OCI-LY7 (cell line): ENCODE data around the gene CYP46A1. TPM values are rescaled to one million over a fixed set of nuclear protein-coding genes. Genes with fewer than 3 reads are reported as not detected.

Experiments used
- BruUV-seq: library from RNA; stranded (reverse); fragments of 400-500 nt; replicated peaks from 2 replicates; lab custom pipeline; 2021; lab: Mats Ljungman, UMichigan
- CTCF ChIA-PET: fragments of 300-600 bp; sonication (Branson Sonifier 250); formaldehyde crosslinking; loops from one replicate; lab custom pipeline; 2022; ENCODE audit warnings: antibody characterized with exemption; ENCODE audit not compliant: unreplicated experiment; lab: Charles Lee
- POLR2A ChIA-PET: fragments of 300-600 bp; sonication (Branson Sonifier 250); formaldehyde crosslinking; loops from one replicate; lab custom pipeline; 2022; ENCODE audit warnings: antibody characterized with exemption; lab: Charles Lee
- DNase-seq: peaks from one replicate; pipeline ENCODE4 v3.0.0-alpha.2; 2015; ENCODE audit warnings: low spot score
- H2AFZ ChIP-seq: fragments of 200-600 bp; sonication (generic), shearing (Covaris generic); 2 replicates; pipeline ENCODE4 v1.6.1; 2014; ENCODE audit warnings: mild to moderate bottlenecking, antibody characterized with exemption, low read length, moderate library complexity
- H3K27ac ChIP-seq: fragments of 200-600 bp; sonication (generic); 2 replicates; pipeline ENCODE4 v1.5.1; 2014; ENCODE audit warnings: mixed run types, low read depth, mild to moderate bottlenecking, moderate library complexity, low read length, inconsistent platforms; ENCODE audit not compliant: poor library complexity, severe bottlenecking
- H3K36me3 ChIP-seq: fragments of 200-600 bp; sonication (generic); 2 replicates; pipeline ENCODE4 v1.6.1; 2014; ENCODE audit warnings: mild to moderate bottlenecking, antibody characterized with exemption, low read length, moderate library complexity, mixed read lengths; ENCODE audit not compliant: insufficient read depth
- H3K4me1 ChIP-seq: fragments of 200-600 bp; sonication (generic); 2 replicates; pipeline ENCODE4 v1.5.1; 2014; ENCODE audit warnings: mild to moderate bottlenecking, low read length; ENCODE audit not compliant: insufficient read depth, poor library complexity, severe bottlenecking
- H3K4me2 ChIP-seq: fragments of 200-600 bp; sonication (generic); 2 replicates; pipeline ENCODE4 v1.6.1; 2014; ENCODE audit warnings: mild to moderate bottlenecking, low read length
- H3K4me3 ChIP-seq: fragments of 200-600 bp; sonication (generic); 2 replicates; pipeline ENCODE4 v1.5.1; 2014; ENCODE audit warnings: mild to moderate bottlenecking, low read depth, low read length; ENCODE audit not compliant: poor library complexity, severe bottlenecking
- H3K79me2 ChIP-seq: fragments of 200-600 bp; sonication (generic); 2 replicates; pipeline ENCODE4 v1.6.1; 2016; ENCODE audit warnings: low read depth, mild to moderate bottlenecking, low read length, moderate library complexity, mixed read lengths; ENCODE audit not compliant: insufficient read depth
- H3K9me2 ChIP-seq: fragments of 200-600 bp; sonication (generic); 2 replicates; pipeline ENCODE4 v1.6.1; 2016; ENCODE audit warnings: mild to moderate bottlenecking, low read length, mixed read lengths; ENCODE audit not compliant: insufficient read depth
- H3K9me3 ChIP-seq: fragments of 200-600 bp; sonication (generic); 2 replicates; pipeline ENCODE4 v1.6.1; 2014; ENCODE audit warnings: mild to moderate bottlenecking, mixed run types, low read length, mixed read lengths
- H4K20me1 ChIP-seq: fragments of 200-600 bp; sonication (generic); 2 replicates; pipeline ENCODE4 v1.6.1; 2014; ENCODE audit warnings: mild to moderate bottlenecking, antibody characterized with exemption, low read length, moderate library complexity, mixed read lengths; ENCODE audit not compliant: insufficient read depth
- EZH2phosphoT487 ChIP-seq: fragments of 200-600 bp; sonication (generic); IDR thresholded peaks from 2 replicates; pipeline ENCODE4 v1.6.1; 2018; ENCODE audit warnings: low read depth, borderline replicate concordance, mild to moderate bottlenecking, mixed run types, antibody characterized with exemption, low read length, moderate library complexity, mixed read lengths
- intact Hi-C: fragments of 100-400 bp; cut with micrococcal nuclease; formaldehyde crosslinking; loops from one replicate; pipeline ENCODE4 v1.10.0; 2022; ENCODE audit not compliant: unreplicated experiment
- total RNA-seq, 2 experiments: library from RNA; depleted of rRNA in 1 of 2; stranded (reverse); fragments of >200 nt in 1 of 2; shearing (Covaris generic) in 1 of 2; gene quantifications; 2 replicates each; pipeline ENCODE4 v1.2.3, GENCODE V29; 2014 to 2022
- TF ChIP-seq, protein P1 (sequence below): fragments of 200-600 bp; sonication (generic); conservative IDR thresholded peaks from 2 replicates; pipeline ENCODE4 v1.5.1; 2014; ENCODE audit warnings: mild to moderate bottlenecking, antibody characterized with exemption, low read length, moderate library complexity, mixed read lengths

Gene CYP46A1
- total RNA-seq, 2 experiments from 2014 or later, result 4.1 to 10.8 TPM

DNA sequence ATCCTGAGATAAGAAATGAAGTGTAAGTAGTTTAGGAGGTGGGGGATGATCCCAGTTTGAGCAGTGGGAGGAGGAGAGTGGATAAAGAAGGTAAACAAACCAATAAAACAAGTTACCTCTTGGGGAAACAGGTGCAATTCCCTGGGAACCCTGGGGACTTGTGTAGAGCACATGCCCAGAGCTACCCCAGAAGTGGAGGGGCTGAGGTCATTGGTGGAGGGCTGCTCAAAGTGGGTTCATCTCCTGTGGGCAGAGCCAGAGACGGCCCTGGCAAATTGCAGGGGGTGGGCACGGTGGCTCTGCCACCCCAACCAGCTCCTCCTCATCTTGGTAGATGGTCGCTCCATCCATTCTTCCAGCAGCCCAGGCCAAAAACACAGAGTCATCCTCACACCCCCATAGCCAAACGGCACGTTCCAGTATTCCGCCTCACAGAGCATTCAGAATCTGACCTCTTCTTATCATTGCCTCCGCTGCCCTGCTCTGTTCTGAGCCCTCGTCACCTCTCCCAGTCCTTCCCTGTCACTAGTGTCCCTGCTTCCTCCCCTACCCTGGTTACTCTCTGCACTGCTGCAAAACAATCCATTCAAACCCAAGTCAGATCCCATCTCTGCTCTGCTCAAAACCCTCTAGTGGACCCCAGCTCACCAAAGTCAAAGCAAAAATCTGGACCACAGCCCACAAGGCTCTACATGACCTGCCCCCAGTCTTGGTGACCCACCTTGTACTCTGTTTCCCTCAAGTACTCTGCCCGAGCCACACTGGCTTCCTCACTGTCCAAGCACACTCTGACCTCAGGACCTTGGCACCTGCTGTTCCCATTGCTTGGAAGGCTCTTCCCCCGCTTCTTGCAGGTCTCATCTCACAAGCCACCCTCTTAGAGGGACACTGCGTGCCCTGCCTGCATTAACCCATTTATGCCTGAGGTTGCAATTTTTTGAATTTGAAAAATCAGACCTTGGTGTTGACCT, 5.5 kb downstream of the CYP46A1 start:
- no peak for TF ChIP-seq EZH2phosphoT487
- TF ChIP-seq, protein P1, sequence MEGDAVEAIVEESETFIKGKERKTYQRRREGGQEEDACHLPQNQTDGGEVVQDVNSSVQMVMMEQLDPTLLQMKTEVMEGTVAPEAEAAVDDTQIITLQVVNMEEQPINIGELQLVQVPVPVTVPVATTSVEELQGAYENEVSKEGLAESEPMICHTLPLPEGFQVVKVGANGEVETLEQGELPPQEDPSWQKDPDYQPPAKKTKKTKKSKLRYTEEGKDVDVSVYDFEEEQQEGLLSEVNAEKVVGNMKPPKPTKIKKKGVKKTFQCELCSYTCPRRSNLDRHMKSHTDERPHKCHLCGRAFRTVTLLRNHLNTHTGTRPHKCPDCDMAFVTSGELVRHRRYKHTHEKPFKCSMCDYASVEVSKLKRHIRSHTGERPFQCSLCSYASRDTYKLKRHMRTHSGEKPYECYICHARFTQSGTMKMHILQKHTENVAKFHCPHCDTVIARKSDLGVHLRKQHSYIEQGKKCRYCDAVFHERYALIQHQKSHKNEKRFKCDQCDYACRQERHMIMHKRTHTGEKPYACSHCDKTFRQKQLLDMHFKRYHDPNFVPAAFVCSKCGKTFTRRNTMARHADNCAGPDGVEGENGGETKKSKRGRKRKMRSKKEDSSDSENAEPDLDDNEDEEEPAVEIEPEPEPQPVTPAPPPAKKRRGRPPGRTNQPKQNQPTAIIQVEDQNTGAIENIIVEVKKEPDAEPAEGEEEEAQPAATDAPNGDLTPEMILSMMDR, result no peak
- Histone ChIP-seq H3K4me3 (no peak overlapping the region), H3K4me2 (no peak overlapping the region), H3K9me2 (no peaks in the 10 kb centered on the region), H3K9me3 (no peaks in the 10 kb centered on the region), H3K27ac (no peak overlapping the region), H3K4me1 (peaks cover 38% of the 10 kb centered on the region), H4K20me1 (no peaks in the 10 kb centered on the region), H3K36me3 (no peaks in the 10 kb centered on the region), H2AFZ (no peak overlapping the region), H3K79me2 (no peaks in the 10 kb centered on the region)
- CTCF ChIA-PET, result interaction anchor here (0.5 kb wide), 1 partner anchor 26 kb away, joined by 3 read pairs; no protein-coding TSS in a partner anchor
- DNase-seq, result no peak
- intact Hi-C loops, result loop anchor here (5.0 kb wide), 2 partner anchors 103 to 262 kb away; partner anchors contain the start of gene EML1
- POLR2A ChIA-PET, result interaction anchor here (0.6 kb wide), 1 partner anchor 76 kb away, joined by 3 read pairs; no protein-coding TSS in a partner anchor
- BruUV-seq, result no TSS peak

GRCh38 chr14:99690636-99691035, 6.5 kb downstream of the CYP46A1 start:
- no peak for DNase-seq
- intact Hi-C loops, result no loop called here
- no peaks in the 10 kb centered on the region for H4K20me1 ChIP-seq
- no peak overlapping the region for H3K4me2 ChIP-seq
- no TSS peak for BruUV-seq
- POLR2A ChIA-PET, result no interaction called here
- H2AFZ ChIP-seq, result no peak overlapping the region
- H3K79me2 ChIP-seq, result no peaks in the 10 kb centered on the region
- no peak overlapping the region for H3K4me3 ChIP-seq
- CTCF ChIA-PET, result no interaction called here
- TF ChIP-seq, protein P1, result no peak
- TF ChIP-seq EZH2phosphoT487, result no peak
- peaks cover 28% of the 10 kb centered on the region for H3K4me1 ChIP-seq
- no peaks in the 10 kb centered on the region for H3K9me3 ChIP-seq
- no peak overlapping the region for H3K27ac ChIP-seq
- H3K36me3 ChIP-seq, result no peaks in the 10 kb centered on the region
- no peaks in the 10 kb centered on the region for H3K9me2 ChIP-seq
